ENCODE measurements around the gene ZFYVE1.
A peak's percentile ranks its signal among the peaks of the same experiment; 100 is the strongest.

ZFYVE1 gene

GRCh38 chr14:73026845-73027542 lies at the start of gene ZFYVE1:
Gene ZFYVE1, minus strand, starts transcription at chr14:73027106. Its CDS starts 2,598 bp downstream, at chr14:73024508.
- no peak for TF ChIP-seq CTCF (IDR thresholded peaks at IDR 0.05)
- intact Hi-C loops (cut with DNase I; ENCODE audit: low total_unique reads), result no loop called here
- Histone ChIP-seq H3K9me3 (no peaks in the 10 kb centered on the region), H3K27me3 (no peaks in the 10 kb centered on the region), H3K27ac (peak within 1 kb of the TSS; percentile 90 to 97), H3K4me1 (peaks cover 0 to 41% (median 16%) of the 10 kb centered on the region in 4 donors), H3K36me3 (peaks cover 11 to 22% (median 12%) of the 10 kb centered on the region in 3 donors), H3K4me3 (peak within 1 kb of the TSS; percentile 73 to 95)
- peak; percentile 98 to 99 for DNase-seq

GRCh38 chr14:73069585-73069984 lies 42.7 kb upstream of the ZFYVE1 start:
- H3K27me3 ChIP-seq, result no peaks in the 10 kb centered on the region
- H3K4me3 ChIP-seq, result no peak overlapping the region
- H3K36me3 ChIP-seq, result peaks cover 19 to 37% (median 35%) of the 10 kb centered on the region in 3 donors
- no peak overlapping the region for H3K27ac ChIP-seq
- DNase-seq, result no peak
- no peak for TF ChIP-seq CTCF (IDR thresholded peaks at IDR 0.05)
- H3K9me3 ChIP-seq, result no peaks in the 10 kb centered on the region
- H3K4me1 ChIP-seq, result peaks cover 0 to 31% (median 10%) of the 10 kb centered on the region in 4 donors
- intact Hi-C loops (cut with DNase I; ENCODE audit: low total_unique reads), result loop anchor here (10.0 kb wide), 1 partner anchor 55 kb away; no protein-coding TSS in a partner anchor

GRCh38 chr14:73058922-73059673 lies 32.2 kb upstream of the ZFYVE1 start:
- H3K27ac ChIP-seq, result peak overlapping the region; percentile 88 to 93
- H3K9me3 ChIP-seq, result no peaks in the 10 kb centered on the region
- no peak for TF ChIP-seq CTCF (IDR thresholded peaks at IDR 0.05)
- peaks cover 0 to 51% (median 15%) of the 10 kb centered on the region in 4 donors for H3K4me1 ChIP-seq
- intact Hi-C loops (cut with DNase I; ENCODE audit: low total_unique reads), result no loop called here
- DNase-seq, result peak in 1 of 2 donors; percentile 45
- no peaks in the 10 kb centered on the region for H3K27me3 ChIP-seq
- peaks cover 0 to 6% (median 0%) of the 10 kb centered on the region in 3 donors for H3K36me3 ChIP-seq
- H3K4me3 ChIP-seq, result peak overlapping the region; percentile 65 to 81

- peak within 1 kb of the TSS; percentile 88 to 93 for H3K27ac ChIP-seq
- H3K4me3 ChIP-seq, result peak within 1 kb of the TSS; percentile 65 to 81
- H3K27me3 ChIP-seq, result no peaks in the 10 kb centered on the region
- peak; percentile 97 to 98 for DNase-seq
- TF ChIP-seq CTCF (IDR thresholded peaks at IDR 0.05), result no peak
- intact Hi-C loops (cut with DNase I; ENCODE audit: low total_unique reads), result no loop called here
- peaks cover 0 to 1% (median 0%) of the 10 kb centered on the region in 3 donors for H3K36me3 ChIP-seq
- no peaks in the 10 kb centered on the region for H3K9me3 ChIP-seq
- peaks cover 0 to 49% (median 15%) of the 10 kb centered on the region in 4 donors for H3K4me1 ChIP-seq
These were observed 31.5 kb upstream of the ZFYVE1 start, which contains the start of gene RBM25 for GRCh38 chr14:73058224-73058921. Gene RBM25, plus strand, starts transcription at chr14:73058534. Its CDS starts 13,108 bp downstream, at chr14:73071642.

GRCh38 chr14:73057944-73058223 lies 31.0 kb upstream of the ZFYVE1 start:
- DNase-seq, result no peak
- no peak for TF ChIP-seq CTCF (IDR thresholded peaks at IDR 0.05)
- Histone ChIP-seq H3K9me3 (no peaks in the 10 kb centered on the region), H3K27me3 (no peaks in the 10 kb centered on the region), H3K4me1 (peaks cover 0 to 44% (median 15%) of the 10 kb centered on the region in 4 donors), H3K4me3 (peak overlapping the region; percentile 65 to 81), H3K36me3 (no peaks in the 10 kb centered on the region), H3K27ac (peak overlapping the region; percentile 88 to 93)
- intact Hi-C loops (cut with DNase I; ENCODE audit: low total_unique reads), result no loop called here

All from tibial artery (tissue), 4 donors.